ENCODE measurements around the gene NNAT.
"Not testable (repeated sequence)": the region's sequence is repeated elsewhere in the genome, so short reads cannot be mapped to it uniquely, and the experiment has no call there.

NNAT gene

DNA sequence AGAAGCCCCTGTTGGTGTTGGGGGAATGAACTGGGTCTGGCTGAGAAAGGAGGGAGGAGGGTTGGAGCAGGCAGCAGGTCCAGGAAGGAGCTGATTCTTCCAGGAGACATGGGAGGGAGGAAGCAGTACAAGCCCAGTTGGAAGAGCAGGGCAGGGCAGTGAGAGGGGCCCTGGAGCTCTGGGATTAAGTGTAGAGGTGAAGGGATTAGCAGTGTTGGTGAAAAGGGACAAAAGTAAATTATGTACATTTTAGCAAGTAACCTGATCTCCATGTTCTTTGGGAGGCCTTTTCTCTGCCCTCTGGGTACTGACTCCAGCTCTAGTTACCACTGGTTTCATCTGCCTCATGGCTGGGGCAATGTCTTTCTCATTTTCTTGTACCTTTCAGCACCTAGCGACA is 34.8 kb upstream of the NNAT start:
- H4K91ac ChIP-seq (ENCODE audit: low read depth, low read length) = not testable (repeated sequence)

DNA sequence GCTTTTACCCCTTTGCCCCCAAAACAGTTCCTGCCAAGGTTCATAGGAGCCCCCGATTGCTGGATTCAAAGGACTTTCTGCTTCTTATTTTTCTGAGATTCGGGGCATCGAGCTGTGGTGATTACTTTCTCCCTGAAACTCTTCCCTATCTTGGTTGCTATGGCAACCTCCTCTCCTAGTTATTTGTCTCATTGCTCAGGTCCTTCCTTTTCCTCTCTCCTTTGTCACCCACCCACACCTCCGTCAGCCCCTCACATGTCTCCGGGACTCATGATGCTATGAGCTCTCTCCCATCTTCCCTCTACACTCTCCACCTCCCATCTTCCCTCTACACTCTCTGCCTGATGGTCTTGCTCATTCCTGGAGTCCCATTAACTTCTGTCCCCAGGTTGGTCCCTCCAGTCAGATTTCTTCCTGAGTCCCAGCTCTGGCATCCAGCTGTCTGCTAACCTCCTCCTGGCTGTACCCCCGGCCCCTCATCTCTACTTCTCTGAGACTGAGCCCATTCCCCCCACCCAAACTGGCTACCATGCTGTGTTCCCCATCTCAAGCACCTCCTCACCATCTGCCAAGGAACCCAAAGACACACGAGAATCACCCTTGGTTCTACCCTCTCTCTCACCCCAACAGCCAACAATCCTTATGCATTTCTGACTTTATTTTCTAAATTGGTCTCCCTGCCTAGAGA is 30.2 kb upstream of the NNAT start:
- H3K36me3 ChIP-seq (ENCODE audit: control insufficient read depth in 1 of 2, insufficient read depth in 2 of 2, low read length in 2 of 2) = peaks cover 7 to 9% of the 10 kb centered on the region in 2 experiments
- H3K27me3 ChIP-seq (ENCODE audit: insufficient read depth, low read length) = no peaks in the 10 kb centered on the region
- H2AK5ac ChIP-seq (ENCODE audit: low read length) = no peak overlapping the region
- H3K79me2 ChIP-seq (ENCODE audit: control insufficient read depth, insufficient read depth, low read length, poor library complexity) = no peaks in the 10 kb centered on the region
- DNase-seq = no peak
- H3K4ac ChIP-seq (ENCODE audit: low read depth, low read length) = no peak overlapping the region
- no peak overlapping the region for H2BK5ac ChIP-seq (ENCODE audit: low read depth, low read length, poor library complexity)
- no peak overlapping the region for H3K14ac ChIP-seq (ENCODE audit: low read length)
- H3K23ac ChIP-seq (ENCODE audit: low read length) = no peak overlapping the region
- no peak overlapping the region for H2AFZ ChIP-seq (ENCODE audit: insufficient read depth, low read length, poor library complexity)
- H3K9ac ChIP-seq (ENCODE audit: low read length) = no peak overlapping the region
- no peak overlapping the region for H3K27ac ChIP-seq (ENCODE audit: low read depth, low read length)
- no peak overlapping the region for H3K4me3 ChIP-seq (ENCODE audit: low read depth, low read length)
- H2BK12ac ChIP-seq (ENCODE audit: low read length) = no peak overlapping the region
- no peak overlapping the region for H4K91ac ChIP-seq (ENCODE audit: low read depth, low read length)
- H3K4me1 ChIP-seq (ENCODE audit: control insufficient read depth in 1 of 2, insufficient read depth in 2 of 2, low read length in 2 of 2) = no peaks in the 10 kb centered on the region
- H4K12ac ChIP-seq (ENCODE audit: low read depth, low read length) = no peak overlapping the region
- H3K79me1 ChIP-seq (ENCODE audit: low read length) = no peaks in the 10 kb centered on the region
- no peak overlapping the region for H4K8ac ChIP-seq (ENCODE audit: low read depth, low read length)
- no peak overlapping the region for H3K4me2 ChIP-seq (ENCODE audit: low read length)
- H3K18ac ChIP-seq (ENCODE audit: low read length) = no peak overlapping the region
- no CpG with 5 or more reads among the region's 7 CpGs for WGBS (ENCODE audit: extremely low coverage, insufficient coverage, insufficient read length)
- no peak overlapping the region for H2BK120ac ChIP-seq (ENCODE audit: insufficient read depth, low read length, poor library complexity)
- peaks cover 2% of the 10 kb centered on the region for H3K9me3 ChIP-seq (ENCODE audit: insufficient read depth, low read depth, low read length)

More for the DNA sequence above, 34.8 kb upstream of the NNAT start:
- H2BK120ac ChIP-seq (ENCODE audit: insufficient read depth, low read length, poor library complexity); H3K27ac ChIP-seq (ENCODE audit: low read depth, low read length); H3K9ac ChIP-seq (ENCODE audit: low read length); H3K27me3 ChIP-seq (ENCODE audit: insufficient read depth, low read length); H3K14ac ChIP-seq (ENCODE audit: low read length); H2AFZ ChIP-seq (ENCODE audit: insufficient read depth, low read length, poor library complexity); H3K4me1 ChIP-seq (ENCODE audit: control insufficient read depth in 1 of 2, insufficient read depth in 2 of 2, low read length in 2 of 2); H3K18ac ChIP-seq (ENCODE audit: low read length); H3K23ac ChIP-seq (ENCODE audit: low read length); H3K36me3 ChIP-seq (ENCODE audit: control insufficient read depth in 1 of 2, insufficient read depth in 2 of 2, low read length in 2 of 2); H3K79me1 ChIP-seq (ENCODE audit: low read length); H3K4me2 ChIP-seq (ENCODE audit: low read length); H4K12ac ChIP-seq (ENCODE audit: low read depth, low read length); H2BK5ac ChIP-seq (ENCODE audit: low read depth, low read length, poor library complexity); DNase-seq; H2AK5ac ChIP-seq (ENCODE audit: low read length); H2BK12ac ChIP-seq (ENCODE audit: low read length); H4K8ac ChIP-seq (ENCODE audit: low read depth, low read length); H3K9me3 ChIP-seq (ENCODE audit: insufficient read depth, low read depth, low read length); H3K79me2 ChIP-seq (ENCODE audit: control insufficient read depth, insufficient read depth, low read length, poor library complexity); H3K4me3 ChIP-seq (ENCODE audit: low read depth, low read length); H3K4ac ChIP-seq (ENCODE audit: low read depth, low read length): not testable (repeated sequence)
- WGBS (ENCODE audit: extremely low coverage, insufficient coverage, insufficient read length) = no CpG with 5 or more reads among the region's 1 CpG

DNA sequence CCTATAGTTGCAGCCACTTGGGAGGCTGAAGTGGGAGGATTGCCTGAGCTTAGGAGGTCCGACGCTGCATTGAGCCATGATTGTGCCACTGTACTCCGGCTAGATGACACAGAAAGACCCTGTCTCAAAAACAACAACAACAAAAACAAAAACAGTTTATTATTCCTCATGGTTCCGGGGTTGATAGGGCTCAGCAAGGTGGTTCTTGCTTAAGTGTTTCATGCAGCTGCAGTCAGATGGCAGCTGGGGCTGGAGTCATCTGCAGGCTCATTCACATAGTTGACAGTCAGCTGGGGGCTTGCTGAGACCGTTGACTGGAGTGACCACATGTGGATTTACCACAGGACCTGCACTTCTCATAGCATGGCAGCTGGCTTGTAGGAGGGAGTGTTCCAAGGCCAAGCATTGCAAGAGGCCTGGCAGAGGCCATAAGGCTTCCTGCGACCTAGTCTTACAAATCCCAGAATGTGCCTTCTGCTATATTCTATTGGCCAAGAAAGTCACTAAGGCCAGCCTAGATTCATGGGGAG is 28.9 kb upstream of the NNAT start:
- H3K27me3 ChIP-seq (ENCODE audit: insufficient read depth, low read length) = no peaks in the 10 kb centered on the region
- no peak overlapping the region for H3K4ac ChIP-seq (ENCODE audit: low read depth, low read length)
- H4K91ac ChIP-seq (ENCODE audit: low read depth, low read length) = no peak overlapping the region
- no peak overlapping the region for H3K27ac ChIP-seq (ENCODE audit: low read depth, low read length)
- no peak overlapping the region for H3K9ac ChIP-seq (ENCODE audit: low read length)
- no peaks in the 10 kb centered on the region for H3K79me2 ChIP-seq (ENCODE audit: control insufficient read depth, insufficient read depth, low read length, poor library complexity)
- H2BK120ac ChIP-seq (ENCODE audit: insufficient read depth, low read length, poor library complexity) = no peak overlapping the region
- no peak overlapping the region for H3K4me3 ChIP-seq (ENCODE audit: low read depth, low read length)
- H4K12ac ChIP-seq (ENCODE audit: low read depth, low read length) = no peak overlapping the region
- H3K9me3 ChIP-seq (ENCODE audit: insufficient read depth, low read depth, low read length) = peaks cover 2% of the 10 kb centered on the region
- no peak for DNase-seq
- H2AK5ac ChIP-seq (ENCODE audit: low read length) = no peak overlapping the region
- no CpG with 5 or more reads among the region's 6 CpGs for WGBS (ENCODE audit: extremely low coverage, insufficient coverage, insufficient read length)
- H3K79me1 ChIP-seq (ENCODE audit: low read length) = no peaks in the 10 kb centered on the region
- H2AFZ ChIP-seq (ENCODE audit: insufficient read depth, low read length, poor library complexity) = no peak overlapping the region
- H3K23ac ChIP-seq (ENCODE audit: low read length) = no peak overlapping the region
- no peak overlapping the region for H3K4me2 ChIP-seq (ENCODE audit: low read length)
- H4K8ac ChIP-seq (ENCODE audit: low read depth, low read length) = no peak overlapping the region
- no peak overlapping the region for H2BK5ac ChIP-seq (ENCODE audit: low read depth, low read length, poor library complexity)
- no peak overlapping the region for H3K14ac ChIP-seq (ENCODE audit: low read length)
- no peak overlapping the region for H2BK12ac ChIP-seq (ENCODE audit: low read length)
- peaks cover 9% of the 10 kb centered on the region in 2 experiments for H3K36me3 ChIP-seq (ENCODE audit: control insufficient read depth in 1 of 2, insufficient read depth in 2 of 2, low read length in 2 of 2)
- no peak overlapping the region for H3K18ac ChIP-seq (ENCODE audit: low read length)
- H3K4me1 ChIP-seq (ENCODE audit: control insufficient read depth in 1 of 2, insufficient read depth in 2 of 2, low read length in 2 of 2) = no peaks in the 10 kb centered on the region

DNA sequence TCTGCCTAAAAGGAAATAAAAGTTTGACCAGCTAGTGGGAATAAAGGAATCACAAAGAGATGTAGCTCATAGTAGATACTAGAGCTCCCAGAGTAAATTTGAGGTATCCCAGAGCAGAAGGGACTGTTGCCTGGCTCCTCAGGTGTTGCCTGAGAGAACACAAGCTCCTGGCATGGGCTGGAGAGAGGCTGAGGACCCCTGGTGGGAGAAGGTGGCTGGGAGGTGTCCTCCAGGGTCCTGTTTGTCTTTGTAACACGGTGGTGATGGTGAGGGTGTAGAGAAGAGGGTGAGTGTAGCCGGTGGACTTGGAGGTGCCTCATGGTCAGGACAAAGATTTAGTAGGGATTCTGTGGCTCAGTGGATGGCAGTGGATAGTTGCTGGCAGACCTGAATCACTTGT is 28.1 kb upstream of the NNAT start:
- Histone ChIP-seq H4K8ac (ENCODE audit: low read depth, low read length) (no peak overlapping the region), H3K79me2 (ENCODE audit: control insufficient read depth, insufficient read depth, low read length, poor library complexity) (no peaks in the 10 kb centered on the region), H3K14ac (ENCODE audit: low read length) (no peak overlapping the region), H3K4me3 (ENCODE audit: low read depth, low read length) (no peak overlapping the region), H2BK12ac (ENCODE audit: low read length) (no peak overlapping the region), H3K27ac (ENCODE audit: low read depth, low read length) (no peak overlapping the region), H2BK120ac (ENCODE audit: insufficient read depth, low read length, poor library complexity) (no peak overlapping the region), H4K12ac (ENCODE audit: low read depth, low read length) (no peak overlapping the region), H3K23ac (ENCODE audit: low read length) (no peak overlapping the region), H2AFZ (ENCODE audit: insufficient read depth, low read length, poor library complexity) (no peak overlapping the region), H3K9me3 (ENCODE audit: insufficient read depth, low read depth, low read length) (peaks cover 2% of the 10 kb centered on the region), H3K79me1 (ENCODE audit: low read length) (no peaks in the 10 kb centered on the region), H3K36me3 (ENCODE audit: control insufficient read depth in 1 of 2, insufficient read depth in 2 of 2, low read length in 2 of 2) (peaks cover 9% of the 10 kb centered on the region in 2 experiments), H3K4ac (ENCODE audit: low read depth, low read length) (no peak overlapping the region), H4K91ac (ENCODE audit: low read depth, low read length) (no peak overlapping the region), H2BK5ac (ENCODE audit: low read depth, low read length, poor library complexity) (no peak overlapping the region), H2AK5ac (ENCODE audit: low read length) (no peak overlapping the region), H3K27me3 (ENCODE audit: insufficient read depth, low read length) (no peaks in the 10 kb centered on the region), H3K4me2 (ENCODE audit: low read length) (no peak overlapping the region), H3K4me1 (ENCODE audit: control insufficient read depth in 1 of 2, insufficient read depth in 2 of 2, low read length in 2 of 2) (no peaks in the 10 kb centered on the region), H3K18ac (ENCODE audit: low read length) (no peak overlapping the region), H3K9ac (ENCODE audit: low read length) (no peak overlapping the region)
- DNase-seq = no peak
- WGBS (ENCODE audit: extremely low coverage, insufficient coverage, insufficient read length) = no CpG with 5 or more reads among the region's 2 CpGs

All from trophoblast cell (in vitro differentiated cells and primary cell).